HG02759 (cell line): Measurements from ENCODE around the gene CCNL2.
"Not testable (repeated sequence)": the region's sequence is repeated elsewhere in the genome, so short reads cannot be mapped to it uniquely, and the experiment has no call there.

ENCODE experiments used
- ATAC-seq: cut with Tn5 transposase; IDR thresholded peaks from one replicate; pipeline ENCODE4 v1.9.1; 2021; ENCODE audit warnings: mild to moderate bottlenecking, moderate library complexity; ENCODE audit not compliant: unreplicated experiment

Gene CCNL2

DNA sequence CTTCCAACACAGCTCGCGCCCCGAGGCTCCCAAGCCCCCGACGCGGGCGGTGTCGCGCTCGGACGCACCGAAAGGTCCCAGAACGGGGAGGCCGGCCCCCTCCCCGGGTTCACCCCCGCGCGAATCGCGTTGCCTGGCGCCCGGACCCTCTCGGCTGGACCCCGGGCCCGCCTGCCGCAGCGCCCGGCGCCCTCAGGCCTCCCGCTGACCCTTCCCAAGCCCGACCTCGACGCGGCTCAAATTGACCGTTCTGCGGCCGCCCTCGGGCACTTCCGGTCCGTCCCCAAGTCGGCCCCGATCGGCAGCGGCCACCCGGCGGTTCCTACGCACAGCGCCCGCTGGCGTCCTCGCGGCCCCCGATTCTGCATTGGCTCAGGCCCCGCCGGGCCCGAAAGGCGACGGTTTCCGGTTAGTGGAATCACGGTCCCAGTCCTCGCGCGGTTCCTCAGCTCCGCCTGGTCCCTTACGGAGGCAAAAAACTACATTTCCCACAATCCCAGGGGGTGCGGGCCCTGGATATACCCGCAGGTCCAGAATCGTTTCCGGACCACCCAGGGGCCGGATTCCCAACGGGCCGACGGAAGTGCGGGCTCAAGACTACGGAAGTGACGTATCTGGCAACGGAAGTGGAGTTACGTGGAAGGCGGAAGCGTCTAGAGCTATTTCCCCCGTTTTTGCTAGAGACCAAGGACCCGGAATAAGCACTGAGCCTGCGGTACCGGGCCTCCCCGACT lies 24.0 kb downstream of the CCNL2 start, which contains the start of gene AURKAIP1:
Gene AURKAIP1 (minus strand): TSS at position 279 of the 734 bp plus-strand sequence. CDS start 451 bp downstream, outside the sequence.
- ATAC-seq = peak; percentile 87

DNA sequence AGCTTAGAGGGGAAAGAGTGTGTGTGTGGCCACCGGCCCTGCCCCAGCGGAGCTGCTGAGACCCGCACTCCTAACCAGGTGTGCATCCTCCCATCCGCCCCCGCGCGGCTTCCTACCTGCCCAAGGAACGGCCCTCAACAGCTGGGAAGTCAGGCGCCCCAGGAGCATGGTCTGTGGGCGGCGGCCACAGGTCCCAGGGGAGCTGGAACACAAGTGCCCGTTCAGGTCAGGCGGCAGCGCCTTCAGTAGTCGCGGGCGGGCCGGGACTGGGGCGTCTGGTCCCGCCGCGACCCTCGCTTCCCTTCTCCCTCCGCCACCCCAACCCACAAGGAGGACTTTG lies 24.6 kb downstream of the CCNL2 start:
- peak; percentile 2 for ATAC-seq

DNA sequence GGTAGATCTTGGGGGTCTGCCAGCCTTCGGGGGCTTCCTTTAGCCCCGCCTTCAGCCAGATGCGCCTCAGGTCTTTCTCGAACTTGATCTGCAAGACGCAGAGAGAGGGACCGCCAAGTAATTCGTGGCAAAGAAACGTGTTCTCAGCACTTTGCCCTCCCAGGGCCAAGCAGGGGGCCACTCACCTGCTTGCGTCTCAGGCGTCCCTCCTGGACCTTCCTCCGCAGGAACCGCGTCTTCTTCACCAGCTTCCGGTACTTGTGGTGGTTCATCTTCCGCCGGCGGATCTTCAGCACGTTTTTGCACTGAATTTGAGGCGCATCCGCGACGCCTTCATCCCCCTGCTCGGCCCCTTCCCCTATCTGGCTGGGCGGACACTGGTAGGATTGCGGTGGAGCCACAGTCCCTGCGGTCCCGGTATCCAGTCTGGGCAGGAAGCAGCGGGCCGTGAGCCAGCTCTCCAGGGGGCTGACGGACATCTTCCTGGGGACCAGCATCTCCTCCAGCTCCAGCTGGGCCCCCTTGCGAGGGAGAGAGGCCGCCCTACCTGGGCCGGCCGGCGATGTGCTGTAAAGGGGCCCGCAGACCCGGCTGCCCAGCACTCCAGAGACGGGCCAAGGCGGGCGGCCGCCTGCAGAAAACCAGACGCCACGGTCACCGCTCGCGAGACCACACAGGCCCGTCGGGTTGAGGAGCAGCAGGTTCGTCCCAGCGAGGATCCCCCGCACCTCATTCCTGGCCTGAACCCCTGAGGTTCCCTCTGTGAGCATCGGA lies 25.1 kb downstream of the CCNL2 start:
- ATAC-seq = no peak

DNA sequence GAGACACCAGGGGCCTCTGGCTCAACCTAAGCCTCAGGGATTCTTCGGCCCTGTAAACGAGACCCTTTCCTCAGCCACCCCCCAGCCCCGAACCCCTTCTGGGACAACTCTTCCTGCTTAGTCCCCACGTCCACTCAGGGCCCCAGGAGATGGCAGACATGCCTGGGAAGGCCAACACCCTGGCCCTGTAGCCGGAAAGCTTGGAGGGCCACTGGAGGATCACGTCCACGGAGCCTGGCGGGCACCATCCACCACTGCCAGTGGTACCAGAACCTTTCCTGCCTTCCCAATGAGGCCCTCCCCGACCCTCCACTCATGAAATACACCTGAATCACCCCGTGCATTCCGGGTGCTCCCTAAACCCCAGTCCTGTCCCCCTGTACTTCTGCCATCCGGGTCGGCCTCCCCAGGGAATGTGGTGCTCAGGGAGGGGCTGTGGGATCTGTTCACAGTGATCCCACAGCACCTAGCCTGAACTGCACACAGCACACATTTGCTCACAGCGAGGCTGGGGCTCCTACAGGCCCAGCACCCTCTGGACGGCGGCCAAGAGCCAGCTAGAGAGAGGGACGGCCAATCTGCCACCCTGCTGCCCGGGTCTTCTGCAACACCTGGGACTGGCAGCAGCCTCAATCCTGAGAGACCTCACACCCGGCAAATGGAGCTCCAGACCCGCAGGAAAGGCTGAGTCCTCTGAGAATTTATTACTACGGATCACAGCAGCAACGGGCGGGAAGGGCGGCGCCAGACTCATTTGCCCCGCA lies 25.9 kb downstream of the CCNL2 start:
- no peak for ATAC-seq

DNA sequence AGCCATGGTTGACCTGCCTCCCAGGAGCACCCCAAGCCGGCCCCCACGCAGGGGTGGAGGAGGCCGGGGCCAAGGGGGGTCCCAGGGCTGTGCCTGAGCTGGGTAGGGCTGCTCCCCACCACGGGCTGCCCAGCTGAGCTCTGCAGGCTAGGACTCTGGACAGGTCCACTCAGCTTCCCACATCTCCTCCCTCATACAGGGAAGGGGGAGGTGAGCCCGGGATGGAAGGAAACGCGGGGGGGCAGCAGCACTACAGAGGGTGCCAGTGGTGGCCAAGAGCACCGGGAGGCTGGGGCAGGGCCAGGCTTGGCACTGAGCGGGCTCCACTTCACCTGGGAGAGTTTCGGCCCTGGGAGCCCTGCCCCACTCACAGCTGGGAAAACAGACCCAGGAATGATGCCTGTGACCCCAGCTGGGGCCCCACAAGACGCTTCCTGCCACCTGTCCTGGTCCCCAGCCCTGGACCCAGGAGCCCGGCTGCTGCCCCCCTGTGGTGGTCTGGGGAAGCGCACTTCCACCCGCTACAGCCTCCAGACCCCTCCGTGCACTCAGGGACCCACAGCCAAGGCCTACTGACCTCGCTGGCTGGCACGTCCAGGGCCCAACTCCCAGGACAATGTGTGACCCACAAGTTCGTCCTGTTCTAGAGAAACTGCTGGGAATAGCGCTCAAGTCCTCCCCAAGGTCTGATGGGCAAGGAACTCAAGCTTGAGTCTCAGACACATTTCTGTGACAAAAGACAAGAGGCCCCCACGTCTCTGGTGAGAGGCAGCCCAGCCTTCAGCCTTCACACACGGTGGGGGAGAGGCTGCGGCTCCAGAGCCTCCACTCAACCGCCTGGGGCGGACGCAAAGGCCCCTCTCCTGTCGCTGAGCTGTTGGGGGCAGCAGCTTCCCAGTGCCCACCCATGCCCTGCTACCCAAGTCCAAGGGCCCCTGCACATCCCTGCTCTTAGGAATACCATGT lies 27.1 kb downstream of the CCNL2 start:
- no peak for ATAC-seq

DNA sequence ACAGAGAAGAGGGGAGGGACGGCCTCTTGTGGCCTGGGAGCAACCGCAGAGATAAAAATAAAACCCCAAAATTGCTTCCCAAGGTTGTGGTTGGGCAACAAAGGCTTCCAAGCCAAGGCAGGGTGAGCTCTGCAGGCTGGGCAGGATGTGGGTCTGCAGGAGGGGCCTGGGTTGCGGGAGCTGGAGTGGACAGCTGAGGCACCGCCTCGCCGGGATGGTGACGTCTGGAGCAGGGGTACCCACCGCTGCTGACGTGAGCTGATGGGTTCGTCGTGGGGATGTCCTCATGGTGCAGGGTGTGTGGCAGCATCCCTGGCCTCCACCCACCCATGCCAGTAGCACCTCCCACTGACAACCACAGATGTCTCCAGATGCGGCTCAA lies 27.8 kb downstream of the CCNL2 start:
- ATAC-seq = no peak

DNA sequence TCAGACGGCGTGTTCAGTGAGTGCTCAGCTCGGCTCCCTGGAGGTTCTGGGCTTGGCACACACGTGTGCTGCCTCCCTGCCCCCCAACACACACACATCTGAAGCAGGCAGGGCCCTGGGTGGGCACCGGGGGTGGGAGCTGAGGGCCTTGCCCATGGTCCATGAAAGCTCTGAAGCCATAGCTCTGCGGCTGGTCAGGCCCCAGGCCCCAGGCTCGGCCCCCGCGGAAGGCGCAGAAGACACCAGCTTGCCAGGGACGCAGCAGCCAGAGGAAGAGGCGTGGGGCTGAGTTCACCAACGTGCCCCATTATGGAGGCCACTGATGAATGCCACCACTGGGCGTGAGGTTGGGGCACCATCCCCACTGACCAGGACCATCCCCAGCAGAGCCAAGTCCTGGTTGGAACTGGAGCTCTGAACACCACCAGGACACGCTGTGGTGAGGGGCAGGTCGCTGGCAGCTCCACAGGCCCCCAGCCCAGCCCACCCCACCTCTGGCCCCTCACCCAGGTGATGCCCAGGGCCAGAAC lies 28.3 kb downstream of the CCNL2 start:
- no peak for ATAC-seq

DNA sequence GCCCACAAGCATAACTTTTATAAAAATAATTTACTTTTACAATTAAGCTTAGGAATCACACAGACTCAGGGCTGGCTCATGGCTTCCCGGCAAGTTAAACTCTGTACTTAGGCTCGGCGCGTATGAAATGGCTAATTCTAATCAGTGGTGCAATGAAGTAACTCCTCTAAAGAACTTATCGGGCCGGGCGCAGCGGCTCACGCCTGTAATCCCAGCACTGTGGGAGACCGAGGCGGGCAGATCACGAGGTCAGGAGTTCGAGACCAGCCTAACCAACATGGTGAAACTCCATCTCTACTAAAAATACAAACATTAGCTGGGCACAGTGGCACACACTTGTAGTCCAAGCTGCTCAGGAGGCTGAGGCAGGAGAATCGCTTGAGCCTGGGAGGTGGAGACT lies 29.0 kb downstream of the CCNL2 start:
- not testable (repeated sequence) for ATAC-seq

DNA sequence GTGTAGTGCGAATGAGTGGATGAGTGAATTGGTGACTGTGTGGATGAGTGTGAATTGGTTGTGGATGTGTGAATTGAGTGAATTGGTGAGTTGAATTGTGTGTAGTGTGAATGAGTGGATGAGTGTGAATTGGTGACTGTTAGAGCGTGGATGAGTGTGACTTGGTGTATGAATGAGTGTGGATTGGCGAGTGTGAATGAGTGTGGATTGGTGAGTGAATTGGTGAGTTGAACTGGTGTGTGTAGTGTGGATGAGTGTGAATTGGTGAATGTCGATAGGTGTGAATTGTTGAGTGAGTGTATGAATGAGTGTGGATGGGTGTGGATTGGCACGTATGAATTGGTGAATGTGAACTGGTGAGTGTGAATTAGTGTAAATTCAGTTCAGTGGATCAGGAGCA lies 31.8 kb downstream of the CCNL2 start:
- ATAC-seq = no peak

DNA sequence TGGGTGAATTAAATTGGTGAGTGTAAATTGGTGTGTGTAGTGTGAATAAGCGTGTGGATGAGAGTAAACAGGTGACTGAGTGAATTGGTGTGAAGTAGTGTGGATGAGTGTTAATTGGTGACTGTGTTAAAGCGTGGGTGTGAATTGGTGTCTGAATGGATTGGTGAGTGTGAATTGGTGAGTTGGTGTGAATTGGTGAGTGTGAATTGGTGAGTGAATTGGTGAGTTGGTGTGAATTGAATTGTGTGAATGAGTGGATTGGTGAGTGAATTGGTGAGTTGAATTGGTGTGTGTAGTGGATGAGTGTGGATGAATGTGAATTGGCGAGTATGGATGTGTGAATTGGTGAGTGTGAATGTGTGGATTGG lies 32.5 kb downstream of the CCNL2 start:
- ATAC-seq = no peak

DNA sequence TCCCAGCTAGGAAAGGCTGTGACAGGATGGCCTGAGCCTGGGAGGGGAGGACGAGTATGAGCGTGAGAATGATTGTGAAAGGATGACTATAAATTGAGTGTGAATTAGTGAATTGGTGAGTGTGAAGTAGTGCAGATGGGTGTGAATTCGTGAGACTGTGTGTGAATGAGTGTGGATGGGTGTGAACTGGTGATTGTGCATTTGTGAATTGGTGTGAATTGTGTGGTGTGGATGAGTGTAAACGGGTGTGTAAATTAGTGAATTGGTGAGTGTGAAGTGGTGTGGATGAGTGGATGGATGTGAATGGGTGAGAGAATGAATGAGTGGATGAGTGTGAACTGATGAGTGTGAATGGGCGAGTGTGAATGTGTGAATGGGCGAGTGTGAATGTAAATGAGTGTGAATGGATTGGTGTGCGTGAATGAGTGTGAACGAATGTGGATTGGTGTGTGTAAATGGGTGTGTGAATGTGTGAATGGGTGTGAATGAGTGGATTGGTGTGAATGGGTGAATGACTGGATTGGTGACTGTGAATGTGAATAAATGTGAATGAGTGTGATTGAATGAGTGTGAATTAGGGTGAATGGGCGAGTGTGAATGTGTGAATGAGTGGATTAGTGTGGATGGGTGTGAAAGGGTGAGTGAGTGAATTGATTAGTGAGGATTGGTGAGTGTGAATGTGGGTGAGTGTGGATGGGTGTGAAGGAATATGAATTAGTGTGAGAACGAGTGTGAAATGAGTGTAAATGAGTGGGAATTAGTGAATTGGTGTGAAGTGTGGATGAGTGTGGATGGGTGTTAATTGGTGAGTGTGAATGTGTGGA lies 33.0 kb downstream of the CCNL2 start:
- ATAC-seq = no peak

DNA sequence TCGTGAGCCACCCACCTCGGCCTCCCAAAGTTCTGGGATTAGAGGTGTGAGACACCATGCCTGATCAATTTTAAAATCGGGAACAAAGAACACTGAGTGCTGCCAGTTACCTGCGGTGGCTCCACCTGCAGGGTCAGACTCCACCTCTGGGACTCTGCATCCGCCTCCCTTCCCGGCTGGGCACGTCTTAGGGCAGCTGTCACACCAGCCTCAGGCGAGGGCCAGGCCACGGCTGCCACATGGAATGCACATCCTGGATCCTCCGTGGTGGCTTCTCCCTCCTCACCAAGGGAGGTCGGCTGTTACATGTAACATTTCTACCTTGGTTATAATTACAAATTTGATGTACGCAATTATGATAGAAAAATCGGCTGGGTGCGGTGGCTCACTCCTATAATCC lies 34.9 kb downstream of the CCNL2 start:
- no peak for ATAC-seq

DNA sequence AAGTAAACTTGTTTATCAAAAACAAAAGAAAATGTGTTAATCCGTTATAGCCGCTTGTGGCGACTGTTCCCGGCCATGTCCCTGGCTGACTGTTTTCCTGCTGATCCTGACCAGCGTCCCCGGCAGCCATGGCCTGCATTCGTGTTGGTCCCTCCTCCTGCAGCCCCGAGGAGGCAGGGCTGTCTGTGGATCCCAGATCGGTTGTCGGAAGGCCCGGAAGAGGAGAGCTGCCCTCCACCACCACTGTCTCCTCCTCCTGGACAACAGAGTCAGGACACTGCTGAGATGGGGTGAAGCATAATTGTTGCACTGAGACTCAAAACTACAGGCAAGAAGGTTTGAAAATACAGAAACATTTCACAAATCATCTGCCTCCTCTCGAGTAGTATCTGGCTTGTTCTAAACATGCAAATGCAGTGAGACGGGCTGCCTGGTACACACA lies 37.1 kb downstream of the CCNL2 start:
- no peak for ATAC-seq

DNA sequence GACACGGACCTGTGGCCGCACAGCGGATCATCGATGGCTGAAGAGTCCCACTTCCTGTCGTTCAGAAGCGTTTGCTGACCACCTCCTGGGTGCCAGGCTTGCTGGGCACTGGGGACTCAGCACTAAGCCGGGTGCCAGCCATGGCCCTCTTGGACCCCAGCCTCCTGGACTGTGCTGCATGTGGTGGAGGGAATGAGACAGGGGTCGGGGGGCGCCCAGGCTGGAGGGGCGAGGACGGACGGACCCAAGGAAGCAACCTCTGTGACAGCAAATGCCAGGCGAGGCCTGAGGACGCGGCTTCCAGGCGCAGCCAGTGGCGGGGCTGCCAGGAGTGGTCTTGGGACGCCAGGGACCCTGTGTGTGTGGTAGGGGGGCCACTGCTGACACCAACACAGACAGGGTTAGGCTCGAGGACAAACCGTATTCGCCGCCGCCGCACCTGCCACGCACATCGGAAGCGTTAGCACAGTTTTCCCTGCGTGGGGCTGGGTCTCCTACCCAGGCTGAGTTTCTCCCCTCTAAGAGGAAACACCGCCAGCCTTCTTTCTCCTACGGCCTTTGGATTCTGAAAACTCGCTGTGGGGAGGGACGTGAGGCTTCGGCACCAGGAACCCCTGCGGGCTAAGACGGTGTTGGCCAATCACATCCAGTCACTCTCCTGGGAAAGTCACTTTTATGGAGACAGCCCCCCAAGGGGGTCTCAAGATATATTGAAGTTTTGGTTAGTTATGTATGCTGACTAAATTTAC lies 37.7 kb downstream of the CCNL2 start:
- no peak for ATAC-seq

DNA sequence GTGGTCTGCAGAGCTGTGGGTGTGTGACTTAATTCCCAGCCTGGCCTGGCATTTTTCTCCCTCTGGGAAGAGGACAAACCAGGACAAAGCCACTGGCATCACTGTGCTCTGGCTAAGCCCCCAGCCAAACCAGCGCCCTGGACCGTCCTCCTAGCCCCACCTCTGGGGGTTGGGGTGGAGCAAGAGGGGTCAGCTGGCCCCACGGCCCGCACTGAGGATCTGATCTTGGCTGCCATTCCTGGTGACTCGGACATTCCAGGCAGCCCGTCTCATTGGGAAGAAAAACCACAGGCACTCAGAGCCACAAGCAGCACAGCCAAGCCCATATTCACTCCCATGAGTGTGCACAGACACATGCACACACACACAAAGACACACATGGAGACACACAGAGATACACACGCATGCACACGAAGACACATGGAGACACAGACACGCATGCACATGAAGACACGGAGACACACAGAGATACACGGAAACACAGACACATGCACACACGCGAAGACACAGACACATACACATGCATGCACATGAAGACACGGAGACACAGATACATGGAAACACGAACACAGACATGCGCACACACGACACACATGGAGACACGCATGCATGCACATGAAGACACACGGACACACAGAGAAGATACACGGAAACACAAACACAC lies 38.5 kb downstream of the CCNL2 start:
- no peak for ATAC-seq

DNA sequence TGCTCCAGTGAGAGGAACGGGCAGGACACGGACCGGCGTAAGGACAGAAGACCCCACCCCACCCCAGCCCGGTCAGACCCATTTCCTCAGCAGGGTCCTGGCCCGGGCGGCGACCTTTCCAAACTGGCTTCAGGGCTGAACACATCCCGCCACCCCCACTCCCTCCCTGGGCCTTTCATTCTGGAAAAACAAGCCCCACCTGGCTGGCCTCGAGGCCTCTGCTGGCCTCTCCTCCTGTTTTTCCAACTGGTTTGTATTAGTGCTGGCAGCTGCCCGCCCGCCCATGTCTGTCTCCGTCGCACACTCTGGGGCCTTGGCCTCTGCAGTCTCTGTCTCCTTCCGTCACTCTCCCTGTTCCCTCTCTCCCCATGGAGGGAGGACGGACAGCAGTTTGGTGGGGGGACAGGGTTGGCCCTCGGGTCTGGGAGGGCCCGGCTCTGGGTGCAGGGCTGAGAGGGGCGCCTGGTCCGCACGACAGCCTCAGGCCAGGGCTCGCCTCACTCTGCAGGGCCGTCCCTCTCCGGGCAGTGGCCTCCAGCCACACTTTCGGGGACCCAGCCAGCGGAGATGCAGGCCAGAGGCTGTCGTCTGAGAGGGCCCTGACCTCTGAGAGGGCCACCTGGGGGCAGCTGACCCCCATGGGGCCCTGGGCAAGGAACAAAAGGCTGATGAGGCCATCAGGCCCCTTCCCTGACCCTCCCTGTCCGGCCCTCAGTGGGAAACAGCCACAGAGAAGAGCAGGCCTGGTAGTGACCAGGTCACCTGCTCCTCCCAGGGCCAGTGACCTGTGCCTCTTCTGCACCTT lies 39.3 kb downstream of the CCNL2 start:
- ATAC-seq = no peak

DNA sequence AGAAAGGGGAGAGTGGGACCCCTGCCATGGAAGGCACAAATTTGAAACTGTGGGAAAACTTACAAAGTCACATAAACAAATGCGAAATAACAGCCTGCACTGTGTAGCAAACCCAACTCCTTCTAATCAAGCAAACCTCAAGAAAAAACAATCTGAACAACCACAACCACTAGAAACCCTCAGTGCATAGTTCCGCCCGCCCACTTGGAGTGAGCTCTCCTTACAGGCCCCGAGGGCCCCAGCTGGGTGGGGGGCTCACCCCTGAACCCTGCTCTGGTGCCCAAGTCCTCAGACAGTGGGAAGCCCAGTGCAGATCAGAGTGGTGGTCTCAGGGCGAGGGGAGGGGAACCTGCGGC lies 39.8 kb downstream of the CCNL2 start:
- no peak for ATAC-seq
